Endothelial cell of umbilical vein (primary cell): Measurements from ENCODE around the gene ZBTB21. TPM values are rescaled to one million over a fixed set of nuclear protein-coding genes. Genes with fewer than 3 reads are reported as not detected.
A peak's percentile ranks its signal among the peaks of the same experiment; 100 is the strongest.

Experiments used
- BruUV-seq: library from RNA; stranded (reverse); fragments of 400-500 nt; replicated peaks from 2 replicates; lab custom pipeline; 2021; lab: Mats Ljungman, UMichigan
- CTCF ChIA-PET: fragments of 300-600, 350-600 bp; sonication (Branson Sonifier 250); formaldehyde crosslinking; loops from one replicate; lab custom pipeline; 2021; ENCODE audit warnings: antibody characterized with exemption, inconsistent platforms; lab: Charles Lee
- POLR2A ChIA-PET: fragments of 300-600, 350-600 bp; sonication (Branson Sonifier 250); formaldehyde crosslinking; loops from one replicate; lab custom pipeline; 2021; ENCODE audit warnings: antibody characterized with exemption, inconsistent platforms; lab: Charles Lee
- DNase-seq: peaks from one replicate; pipeline ENCODE4 v3.0.0-alpha.2; 2011; ENCODE audit warnings: low read depth, low spot score
- FAIRE-seq: peaks from 2 replicates; lab custom pipeline; 2011; peaks lifted over from hg19 to GRCh38; lab: Jason Lieb, UNC
- H2AFZ ChIP-seq: 2 replicates; pipeline ENCODE4 v1.6.0; 2012; ENCODE audit warnings: low read depth, low read length, control low read depth, inconsistent platforms
- H3K27ac ChIP-seq: 2 replicates; pipeline ENCODE4 v1.5.1; 2011; ENCODE audit warnings: low read depth, mild to moderate bottlenecking, control low read depth, low read length, moderate library complexity; ENCODE audit not compliant: insufficient read depth
- H3K27me3 ChIP-seq, 2 experiments: 2 replicates each; pipeline versions ENCODE4 v1.6.0 to v1.6.1; 2011; ENCODE audit warnings: low read length in 2 of 2, mixed read lengths in 1 of 2; ENCODE audit not compliant: control insufficient read depth in 2 of 2, insufficient read depth in 2 of 2
- H3K36me3 ChIP-seq, 2 experiments: 2 replicates in 1 of 2; 3 replicates in 1 of 2; pipeline ENCODE4 v1.5.1; 2011; ENCODE audit warnings: low read length in 2 of 2, mild to moderate bottlenecking in 1 of 2, moderate library complexity in 1 of 2; ENCODE audit not compliant: control insufficient read depth in 2 of 2, insufficient read depth in 2 of 2; ENCODE audit errors: extremely low read depth in 1 of 2
- H3K4me1 ChIP-seq: 3 replicates; pipeline ENCODE4 v1.5.1; 2011; ENCODE audit warnings: mild to moderate bottlenecking, low read length; ENCODE audit not compliant: control insufficient read depth, insufficient read depth; ENCODE audit errors: extremely low read depth
- H3K4me2 ChIP-seq: 2 replicates; pipeline ENCODE4 v1.6.1; 2011; ENCODE audit warnings: low read length, control low read depth, mixed read lengths; ENCODE audit not compliant: insufficient read depth
- H3K4me3 ChIP-seq, 3 experiments: fragments of 200-600 bp in 1 of 3; sonication (generic), shearing (Covaris generic) in 1 of 3; replicated peaks in 1 of 3; 2 replicates each; pipeline ENCODE4 v1.5.1; 2011 to 2016; ENCODE audit warnings: control low read depth in 3 of 3, low read length in 3 of 3, mild to moderate bottlenecking in 2 of 3, inconsistent platforms in 1 of 3, low read depth in 1 of 3, moderate library complexity in 1 of 3; ENCODE audit not compliant: insufficient read depth in 1 of 3
- H3K79me2 ChIP-seq: 2 replicates; pipeline ENCODE4 v1.6.0; 2012; ENCODE audit warnings: low read length, inconsistent platforms; ENCODE audit not compliant: control insufficient read depth, insufficient read depth
- H3K9ac ChIP-seq: replicated peaks from 2 replicates; pipeline ENCODE3; 2011; ENCODE audit warnings: low read length, control low read depth; ENCODE audit not compliant: insufficient read depth; ENCODE audit errors: extremely low read depth
- H3K9me1 ChIP-seq: replicated peaks from 3 replicates; pipeline ENCODE4 v1.6.0; 2011; ENCODE audit warnings: mild to moderate bottlenecking, low read length; ENCODE audit not compliant: control insufficient read depth, insufficient read depth; ENCODE audit errors: extremely low read depth
- H3K9me3 ChIP-seq: replicated peaks from 2 replicates; pipeline ENCODE4 v1.5.1; 2012; ENCODE audit warnings: low read length, inconsistent platforms; ENCODE audit not compliant: control insufficient read depth, insufficient read depth
- H4K20me1 ChIP-seq: replicated peaks from 2 replicates; pipeline ENCODE3; 2011; ENCODE audit warnings: mild to moderate bottlenecking, low read length; ENCODE audit not compliant: control insufficient read depth, insufficient read depth; ENCODE audit errors: extremely low read depth
- FOS ChIP-seq: IDR thresholded peaks from 2 replicates; pipeline ENCODE4 v1.6.1; 2011; ENCODE audit warnings: mild to moderate bottlenecking, low read length, moderate library complexity, borderline replicate concordance; ENCODE audit not compliant: insufficient read depth
- JUN ChIP-seq: IDR thresholded peaks from 2 replicates; pipeline ENCODE4 v1.6.1; 2011; ENCODE audit warnings: borderline replicate concordance, low read depth; ENCODE audit not compliant: insufficient read length, insufficient read depth
- POLR2A ChIP-seq: IDR thresholded peaks from 2 replicates; pipeline ENCODE4 v1.6.1; 2012; ENCODE audit warnings: low read depth, mild to moderate bottlenecking, control low read depth, low read length
- POLR2AphosphoS5 ChIP-seq: IDR thresholded peaks from 2 replicates; pipeline ENCODE4 v1.6.1; 2012; ENCODE audit warnings: low read depth, mild to moderate bottlenecking, control low read depth, low read length, moderate library complexity; ENCODE audit not compliant: insufficient read depth
- dilution Hi-C: fragments of 300-500 bp; cut with MboI; formaldehyde crosslinking; loops from one replicate; pipeline ENCODE4 v1.15.0; 2019; ENCODE audit warnings: low sequenced_read_pairs; ENCODE audit not compliant: extremely low pct_ligation_motif_present
- intact Hi-C: fragments of 100-400 bp; cut with micrococcal nuclease; formaldehyde crosslinking; loops from one replicate; pipeline ENCODE4 v1.10.0; 2022
- polyA plus RNA-seq, 4 experiments: library from polyadenylated mRNA; depleted of rRNA in 3 of 4; stranded (reverse) in 3 of 4; unstranded in 1 of 4; fragments of >200 nt; gene quantifications; 2 replicates each; pipeline versions ENCODE4 v1.2.1 to v1.2.3, GENCODE V29; 2011 to 2012; ENCODE audit warnings: missing spikeins in 1 of 4
- total RNA-seq: library from RNA; stranded (reverse); gene quantifications from 2 replicates; pipeline ENCODE4 v1.2.3, GENCODE V29; 2021
- TF ChIP-seq, protein P1 (sequence below): IDR thresholded peaks from 2 replicates; pipeline ENCODE4 v1.6.1; 2011; ENCODE audit not compliant: insufficient read depth, insufficient read length

The ZBTB21 gene
- total and polyA plus RNA-seq, 2 donors (not counting 3 experiments of a cell fraction or from before 2014, with no cell fraction given) = 2.8 to 12.4 TPM

DNA sequence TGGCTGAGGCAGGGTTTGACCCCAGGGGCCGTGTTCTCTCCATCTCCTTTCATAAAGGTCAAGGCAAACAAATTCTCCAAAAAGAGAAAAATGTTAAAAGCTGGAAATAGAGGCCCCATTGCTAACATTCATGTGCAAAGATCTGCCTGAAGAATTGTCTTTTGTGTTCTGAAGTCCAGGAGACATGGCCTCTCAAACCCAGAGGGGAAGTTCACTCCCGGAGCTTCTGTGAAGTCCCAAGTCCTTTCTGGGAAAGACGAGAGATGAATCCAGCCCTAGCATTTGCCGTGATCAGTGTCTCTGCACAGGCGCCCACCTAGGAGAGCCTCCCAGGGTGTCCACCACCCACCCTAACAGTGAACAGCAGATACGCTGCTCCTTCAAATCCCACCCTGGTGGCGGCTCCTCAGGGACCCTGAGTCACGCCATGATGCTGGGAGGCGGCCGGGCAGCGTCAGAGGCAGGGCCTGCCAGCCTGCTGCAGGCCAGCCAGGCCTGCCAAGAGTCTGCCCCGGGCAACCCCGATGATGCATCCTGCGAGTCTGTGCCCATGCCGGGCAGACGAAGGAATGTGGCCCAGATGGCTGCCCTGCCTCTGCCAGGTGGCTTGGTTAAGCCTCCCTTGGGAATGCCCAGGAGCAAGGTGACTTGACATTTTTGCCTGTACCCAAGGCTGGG, 51.1 kb downstream of the ZBTB21 start:
- no peaks in the 10 kb centered on the region for H3K79me2 ChIP-seq
- peak; percentile 44 for DNase-seq
- H4K20me1 ChIP-seq = no peaks in the 10 kb centered on the region
- no peaks in the 10 kb centered on the region for H3K9me1 ChIP-seq
- H3K9ac ChIP-seq = peak overlapping the region; percentile 65
- no peak overlapping the region for H2AFZ ChIP-seq
- no TSS peak for BruUV-seq
- ChIA-PET CTCF (interaction anchor here (0.9 to 2.9 kb wide), 3 partner anchors 26 to 158 kb away, joined by 3 to 21 read pairs (median 16); no protein-coding TSS in a partner anchor), POLR2A (interaction anchor here (2.2 kb wide), 1 partner anchor 11 kb away, joined by 8 read pairs; no protein-coding TSS in a partner anchor)
- no peaks in the 10 kb centered on the region for H3K36me3 ChIP-seq
- intact Hi-C loops = loop anchor here (1.0 to 5.0 kb wide), 6 partner anchors 27 to 491 kb away; partner anchors contain the start of gene PRDM15
- dilution Hi-C loops = no loop called here
- peak overlapping the region; percentile 38 for H3K4me2 ChIP-seq
- H3K9me3 ChIP-seq = no peaks in the 10 kb centered on the region
- peaks cover 48% of the 10 kb centered on the region for H3K4me1 ChIP-seq
- peak overlapping the region; percentile 96 for H3K27ac ChIP-seq
- H3K4me3 ChIP-seq = no peak overlapping the region
- peak; percentile 31 for FAIRE-seq
- TF ChIP-seq POLR2A (no peak), POLR2AphosphoS5 (no peak), FOS (no peak), JUN (no peak)
- TF ChIP-seq, protein P1, sequence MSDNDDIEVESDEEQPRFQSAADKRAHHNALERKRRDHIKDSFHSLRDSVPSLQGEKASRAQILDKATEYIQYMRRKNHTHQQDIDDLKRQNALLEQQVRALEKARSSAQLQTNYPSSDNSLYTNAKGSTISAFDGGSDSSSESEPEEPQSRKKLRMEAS = no peak
- H3K27me3 ChIP-seq = no peaks in the 10 kb centered on the region
